HG03520 (cell line): ENCODE results near the gene DNAJA4.
A peak's percentile ranks its signal among the peaks of the same experiment; 100 is the strongest.

Source experiments
- ATAC-seq: cut with Tn5 transposase; IDR thresholded peaks from one replicate; pipeline ENCODE4 v1.9.1; 2021; ENCODE audit warnings: mild to moderate bottlenecking, moderate library complexity; ENCODE audit not compliant: unreplicated experiment

DNAJA4 gene

GRCh38 chr15:78276064-78276943 lies 11.9 kb downstream of the DNAJA4 start:
- no peak for ATAC-seq

- ATAC-seq, result no peak
These were observed 16.1 kb downstream of the DNAJA4 start for GRCh38 chr15:78280319-78281072.

- ATAC-seq, result no peak
These were observed 18.0 kb downstream of the DNAJA4 start for GRCh38 chr15:78282324-78282723.

GRCh38 chr15:78284758-78285157 lies 20.4 kb downstream of the DNAJA4 start:
- ATAC-seq, result no peak

- ATAC-seq, result no peak
These were observed 25.9 kb downstream of the DNAJA4 start for GRCh38 chr15:78290222-78290621.

GRCh38 chr15:78291052-78291451 lies 26.7 kb downstream of the DNAJA4 start:
- ATAC-seq, result no peak

- ATAC-seq, result no peak
These were observed 27.3 kb downstream of the DNAJA4 start for GRCh38 chr15:78291698-78292097.

GRCh38 chr15:78292219-78292618 lies 27.9 kb downstream of the DNAJA4 start:
- ATAC-seq, result no peak

GRCh38 chr15:78299101-78299930 lies 35.0 kb downstream of the DNAJA4 start, which contains the start of gene SKIC8:
Gene SKIC8, minus strand, starts transcription at chr15:78299609. Its CDS starts 3,923 bp downstream, at chr15:78295686.
- ATAC-seq, result peak; percentile 68

GRCh38 chr15:78301326-78301725 lies 37.0 kb downstream of the DNAJA4 start:
- no peak for ATAC-seq

- ATAC-seq, result no peak
These were observed 37.5 kb downstream of the DNAJA4 start for GRCh38 chr15:78301828-78302227.

- ATAC-seq, result no peak
These were observed 38.4 kb downstream of the DNAJA4 start for GRCh38 chr15:78302579-78303312.

GRCh38 chr15:78304216-78305066 lies 40.1 kb downstream of the DNAJA4 start:
- ATAC-seq, result no peak

GRCh38 chr15:78306176-78306774 lies 41.9 kb downstream of the DNAJA4 start:
- no peak for ATAC-seq

GRCh38 chr15:78307976-78308375 lies 43.6 kb downstream of the DNAJA4 start:
- ATAC-seq, result no peak

- ATAC-seq, result no peak
These were observed 44.2 kb downstream of the DNAJA4 start for GRCh38 chr15:78308422-78309032.

GRCh38 chr15:78311292-78311691 lies 46.9 kb downstream of the DNAJA4 start:
- ATAC-seq, result no peak

- no peak for ATAC-seq
These were observed 48.2 kb downstream of the DNAJA4 start for GRCh38 chr15:78312536-78312935.

GRCh38 chr15:78312957-78313356 lies 48.6 kb downstream of the DNAJA4 start:
- no peak for ATAC-seq
